Astrocyte of the cerebellum (primary cell): ENCODE measurements around the gene PDE3B.

Experiments
- DNase-seq: peaks from one replicate; pipeline ENCODE4 v3.0.0-alpha.2; 2011; ENCODE audit warnings: low read depth
- H3K4me3 ChIP-seq: 2 replicates; pipeline ENCODE4 v1.5.1; 2011; ENCODE audit warnings: mild to moderate bottlenecking, low read depth, low read length, moderate library complexity
- in situ Hi-C: cut with HindIII; loops from 2 replicates; pipeline ENCODE4 v1.10.0; 2017; ENCODE audit warnings: low sequenced_read_pairs
- TF ChIP-seq, protein P1 (sequence below): IDR thresholded peaks from 2 replicates; pipeline ENCODE4 v1.5.1; 2012; ENCODE audit warnings: low read length, low read depth, moderate library complexity, mild to moderate bottlenecking; ENCODE audit errors: missing control alignments

PDE3B gene

GRCh38 chr11:14905104-14906033 lies 261.8 kb downstream of the PDE3B start:
- peak overlapping the region; percentile 56 for H3K4me3 ChIP-seq
- no peak for DNase-seq
- in situ Hi-C loops: no loop called here
- TF ChIP-seq, protein P1, sequence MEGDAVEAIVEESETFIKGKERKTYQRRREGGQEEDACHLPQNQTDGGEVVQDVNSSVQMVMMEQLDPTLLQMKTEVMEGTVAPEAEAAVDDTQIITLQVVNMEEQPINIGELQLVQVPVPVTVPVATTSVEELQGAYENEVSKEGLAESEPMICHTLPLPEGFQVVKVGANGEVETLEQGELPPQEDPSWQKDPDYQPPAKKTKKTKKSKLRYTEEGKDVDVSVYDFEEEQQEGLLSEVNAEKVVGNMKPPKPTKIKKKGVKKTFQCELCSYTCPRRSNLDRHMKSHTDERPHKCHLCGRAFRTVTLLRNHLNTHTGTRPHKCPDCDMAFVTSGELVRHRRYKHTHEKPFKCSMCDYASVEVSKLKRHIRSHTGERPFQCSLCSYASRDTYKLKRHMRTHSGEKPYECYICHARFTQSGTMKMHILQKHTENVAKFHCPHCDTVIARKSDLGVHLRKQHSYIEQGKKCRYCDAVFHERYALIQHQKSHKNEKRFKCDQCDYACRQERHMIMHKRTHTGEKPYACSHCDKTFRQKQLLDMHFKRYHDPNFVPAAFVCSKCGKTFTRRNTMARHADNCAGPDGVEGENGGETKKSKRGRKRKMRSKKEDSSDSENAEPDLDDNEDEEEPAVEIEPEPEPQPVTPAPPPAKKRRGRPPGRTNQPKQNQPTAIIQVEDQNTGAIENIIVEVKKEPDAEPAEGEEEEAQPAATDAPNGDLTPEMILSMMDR: peak; percentile 56

GRCh38 chr11:14906578-14906977 lies 263.0 kb downstream of the PDE3B start:
- in situ Hi-C loops: no loop called here
- TF ChIP-seq, protein P1: no peak
- no peak for DNase-seq
- H3K4me3 ChIP-seq: no peak overlapping the region

DNA sequence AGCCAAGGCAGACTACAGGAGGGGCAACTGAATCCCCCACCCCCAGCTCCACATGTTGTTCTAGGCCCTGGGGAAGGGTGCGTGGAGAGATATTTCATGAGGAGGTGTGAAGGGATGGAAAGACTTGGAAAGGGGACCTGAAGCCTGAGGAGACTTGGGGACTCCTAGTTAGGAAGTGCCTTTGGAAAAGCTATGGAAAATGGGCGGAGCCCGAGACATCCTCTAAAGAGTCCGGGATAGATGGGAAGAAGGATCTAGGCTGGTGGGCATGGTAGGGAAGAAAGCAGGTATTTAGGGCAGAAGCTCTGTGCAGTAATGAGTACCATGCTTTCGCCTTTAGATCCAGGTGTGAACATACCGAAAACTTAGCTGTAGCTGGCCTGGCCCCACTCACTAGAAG lies 263.4 kb downstream of the PDE3B start:
- DNase-seq: no peak
- TF ChIP-seq, protein P1: no peak
- in situ Hi-C loops: no loop called here
- no peak overlapping the region for H3K4me3 ChIP-seq

DNA sequence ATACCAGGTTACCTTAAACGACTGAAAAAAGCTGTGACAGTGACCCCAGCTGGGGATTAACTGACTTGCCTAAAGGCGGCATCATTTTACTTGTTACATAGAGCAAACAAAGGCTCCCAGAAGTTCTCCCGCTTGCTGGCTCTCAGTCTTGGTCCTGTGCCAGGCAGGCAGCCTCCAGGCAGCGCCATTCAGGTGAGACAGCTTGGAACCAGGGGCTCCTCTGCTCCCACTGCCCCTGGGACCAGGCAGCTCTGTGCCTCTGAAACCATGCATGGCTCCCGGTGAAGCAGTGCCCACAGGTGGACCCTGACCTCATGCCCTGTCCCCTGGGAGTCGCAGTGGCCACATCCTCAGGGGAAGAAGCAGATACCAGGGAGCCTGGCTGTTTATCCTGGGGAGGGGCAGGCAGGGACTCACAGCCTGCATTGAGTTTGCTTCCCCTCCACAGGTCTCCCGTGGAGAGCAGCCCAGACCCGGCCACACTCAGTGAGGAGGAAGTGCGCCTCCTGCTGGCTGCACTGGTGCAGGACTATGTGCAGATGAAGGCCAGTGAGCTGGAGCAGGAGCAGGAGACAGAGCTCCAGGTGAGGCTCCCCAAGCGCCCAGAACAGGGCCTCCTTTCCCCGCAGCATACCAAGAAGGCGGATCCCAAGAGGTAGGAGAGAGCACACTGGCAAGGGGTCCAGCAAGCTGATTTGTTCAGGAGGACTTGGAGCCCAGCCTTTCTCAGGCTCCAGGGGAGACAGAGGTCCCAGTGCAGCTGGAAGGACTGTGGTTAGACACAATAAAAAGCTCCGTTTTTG lies 264.0 kb downstream of the PDE3B start:
- H3K4me3 ChIP-seq: no peak overlapping the region
- TF ChIP-seq, protein P1: peak; percentile 80
- in situ Hi-C loops: no loop called here
- no peak for DNase-seq

DNA sequence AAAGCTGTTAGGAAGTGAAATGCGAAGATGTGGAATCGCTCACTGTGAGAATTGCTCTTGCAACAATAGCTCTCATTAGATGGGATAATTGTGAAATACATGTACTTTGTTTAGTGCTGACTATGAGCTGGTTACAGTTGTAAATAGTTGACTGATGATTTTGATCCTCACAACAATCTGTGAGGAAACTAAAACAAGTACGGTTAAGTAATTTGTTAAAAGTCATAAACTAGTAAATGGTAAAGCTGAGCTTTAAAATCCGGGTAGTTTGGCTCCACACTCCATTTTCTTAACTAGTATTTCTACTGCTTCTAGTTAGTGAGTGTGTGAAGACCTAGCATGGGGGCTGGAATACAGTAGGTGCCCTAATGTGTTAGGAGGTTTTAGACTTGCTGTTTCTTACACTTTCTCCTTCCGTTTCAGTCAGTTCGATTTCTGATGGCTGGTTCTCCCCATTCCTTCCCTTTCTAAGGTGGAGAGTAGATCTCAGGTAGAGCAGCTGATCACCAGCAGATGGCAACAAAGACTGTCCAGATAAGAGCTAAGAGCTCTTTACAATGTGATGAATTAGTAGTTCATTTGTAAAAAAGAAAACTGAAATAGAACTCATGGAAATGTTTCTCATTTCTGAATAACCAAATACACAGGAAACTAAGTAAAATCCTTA lies 264.7 kb downstream of the PDE3B start:
- no peak overlapping the region for H3K4me3 ChIP-seq
- TF ChIP-seq, protein P1: peak; percentile 75
- no peak for DNase-seq
- in situ Hi-C loops: no loop called here

- in situ Hi-C loops: no loop called here
- no peak for DNase-seq
- TF ChIP-seq, protein P1: no peak
- no peak overlapping the region for H3K4me3 ChIP-seq
Observed at GRCh38 chr11:14914536-14914935, 270.9 kb downstream of the PDE3B start.
